ENCODE results near the gene CNIH3.

The CNIH3 gene

GRCh38 chr1:224616756-224617409 is 766 bp downstream of the CNIH3 start:
- no peak for DNase-seq

DNA sequence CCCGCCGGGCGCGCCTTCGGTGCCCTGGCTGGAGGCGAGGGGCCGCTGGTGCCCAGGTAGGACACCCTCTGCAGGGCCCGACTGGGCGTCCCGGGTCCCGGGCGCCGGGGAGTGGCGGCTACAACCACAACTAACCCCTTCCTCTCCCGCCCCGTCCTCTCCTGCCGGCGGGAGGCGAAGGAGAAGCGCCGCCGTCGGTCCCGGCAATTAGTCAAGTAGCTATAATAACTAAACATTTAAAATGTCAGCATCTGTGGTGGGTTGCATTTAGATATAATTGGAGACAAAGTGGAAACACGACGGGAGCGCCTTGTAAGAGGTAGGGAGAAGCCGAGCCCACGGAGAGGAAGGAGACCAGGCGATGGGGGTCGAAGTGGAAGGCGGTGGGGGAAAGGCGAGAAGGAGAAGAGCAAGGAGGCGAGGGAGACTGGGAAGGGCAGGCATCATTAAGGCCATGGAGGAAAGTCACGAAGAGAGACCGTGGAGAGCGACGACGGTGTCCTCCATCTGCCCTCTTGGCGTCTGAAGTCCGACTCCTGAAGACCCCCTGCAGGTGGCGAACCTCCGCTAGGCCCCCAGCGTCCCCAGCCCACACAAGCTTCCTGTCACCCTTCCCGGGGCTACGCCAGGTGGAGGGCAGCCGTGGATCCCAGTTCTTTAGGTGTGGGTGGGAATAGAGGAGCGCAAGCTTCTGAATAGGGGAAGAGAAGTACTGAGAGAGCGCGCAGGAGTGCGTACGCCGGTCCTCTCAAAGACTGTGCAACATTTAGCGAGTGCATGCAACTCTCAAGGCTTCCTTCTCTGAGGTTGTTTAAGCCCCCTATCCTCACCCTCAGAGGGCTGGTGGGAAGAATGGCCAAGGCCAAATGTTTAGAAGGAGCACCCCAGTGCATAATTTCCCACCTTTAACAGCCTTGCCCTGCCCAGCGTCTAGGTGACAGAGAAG is 1.6 kb downstream of the CNIH3 start:
- DNase-seq: no peak

DNA sequence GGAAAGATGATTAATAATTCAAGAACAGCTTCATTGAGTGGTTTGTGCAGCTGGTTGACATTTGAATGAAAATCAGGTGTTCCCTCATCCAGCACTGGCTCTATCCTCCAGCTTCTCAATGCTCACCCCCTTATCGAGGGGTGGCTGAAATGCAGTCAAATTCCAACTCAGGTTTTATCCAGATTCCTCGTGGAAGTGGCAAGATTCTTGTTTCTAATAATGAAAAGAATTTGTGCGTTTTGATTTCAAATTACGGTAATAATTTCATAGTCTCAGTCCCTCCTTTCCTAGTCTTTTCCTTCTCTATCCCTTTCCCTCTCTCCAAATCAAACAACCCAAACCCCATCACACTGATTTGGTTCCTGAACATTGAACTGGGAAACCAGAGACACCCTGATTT is 3.1 kb downstream of the CNIH3 start:
- no peak for DNase-seq

- DNase-seq: no peak
Observed at GRCh38 chr1:224620105-224620504, 4.0 kb downstream of the CNIH3 start.

GRCh38 chr1:224621813-224622682 is 5.9 kb downstream of the CNIH3 start:
- DNase-seq: no peak

- DNase-seq: no peak
Observed at GRCh38 chr1:224622831-224623230, 6.7 kb downstream of the CNIH3 start.

GRCh38 chr1:224623310-224623714 is 7.2 kb downstream of the CNIH3 start:
- DNase-seq: peak; percentile 10

DNA sequence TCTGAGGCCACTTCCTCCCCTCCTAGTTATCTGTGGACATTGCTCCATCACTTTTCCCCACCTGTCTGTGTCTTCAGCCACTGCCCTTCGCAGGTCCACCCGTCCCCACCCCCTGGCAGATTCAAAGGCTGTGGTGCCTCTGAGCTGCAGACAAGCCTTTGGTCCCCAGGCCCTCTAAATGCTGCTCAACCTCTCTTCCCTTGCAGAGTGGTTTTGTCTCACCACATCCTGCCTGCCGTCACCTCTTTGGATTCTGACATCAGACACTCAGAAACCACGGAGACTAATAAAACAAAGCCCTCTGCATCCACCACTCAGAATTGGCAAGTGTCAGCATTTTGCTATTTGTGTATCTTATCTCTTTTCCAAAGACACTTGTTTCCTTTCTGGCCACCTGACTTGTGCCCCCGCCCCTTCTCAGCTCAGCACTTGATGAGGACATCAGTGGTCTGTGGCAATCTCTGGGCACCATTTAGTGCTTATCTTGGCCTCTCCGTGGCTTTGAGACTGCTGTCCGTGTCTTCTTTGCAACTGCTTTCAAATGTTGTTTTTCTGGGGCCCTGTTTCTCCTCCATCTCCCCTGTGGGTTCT is 7.7 kb downstream of the CNIH3 start:
- DNase-seq: peak; percentile 68

GRCh38 chr1:224624432-224624831 is 8.3 kb downstream of the CNIH3 start:
- no peak for DNase-seq

GRCh38 chr1:224626042-224626441 is 9.9 kb downstream of the CNIH3 start:
- DNase-seq: no peak

DNA sequence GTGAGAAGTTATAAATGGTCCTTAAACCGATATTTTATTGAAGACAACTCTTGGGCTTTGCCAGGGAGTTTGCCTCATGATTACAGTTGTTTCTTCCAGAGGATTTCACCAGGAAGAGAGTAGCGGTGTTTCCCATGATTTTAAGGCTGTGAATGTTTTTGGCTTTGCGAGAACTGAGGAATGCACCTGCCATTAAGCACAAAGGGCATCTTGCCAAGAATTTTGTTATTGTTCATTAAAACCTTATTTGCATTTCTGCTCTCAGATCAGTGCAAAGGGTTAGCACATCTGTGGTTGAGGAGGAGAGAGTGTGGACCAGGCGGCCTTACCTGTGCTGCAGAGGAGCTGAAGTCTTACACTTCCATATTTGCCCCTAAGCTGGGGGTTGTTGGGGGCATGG is 13.8 kb downstream of the CNIH3 start:
- no peak for DNase-seq

- no peak for DNase-seq
Observed at GRCh38 chr1:224631462-224632115, 15.5 kb downstream of the CNIH3 start.

DNA sequence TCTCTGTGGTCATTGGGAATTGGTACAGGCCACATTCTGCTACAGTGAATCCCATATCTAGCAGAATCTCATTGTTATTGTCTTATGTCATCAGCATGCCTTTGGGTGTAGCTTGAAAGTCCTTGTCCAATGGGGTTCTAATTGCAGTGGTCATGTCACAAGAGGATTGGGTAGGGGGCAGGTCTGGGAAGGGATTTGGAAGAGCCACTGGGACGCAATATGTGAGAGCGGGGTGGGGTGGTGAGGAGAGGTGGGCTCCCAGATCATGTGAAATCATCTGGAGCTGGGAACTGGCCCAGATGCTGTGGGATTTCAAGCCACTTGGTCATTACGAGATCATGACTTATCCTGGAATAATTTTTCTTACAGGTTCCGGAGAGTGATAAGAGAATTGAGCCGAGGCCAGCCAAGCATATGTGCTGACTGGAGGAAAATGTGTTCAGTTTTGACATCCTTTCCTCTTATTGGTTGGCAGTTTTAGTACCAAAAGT is 16.3 kb downstream of the CNIH3 start:
- DNase-seq: no peak

DNA sequence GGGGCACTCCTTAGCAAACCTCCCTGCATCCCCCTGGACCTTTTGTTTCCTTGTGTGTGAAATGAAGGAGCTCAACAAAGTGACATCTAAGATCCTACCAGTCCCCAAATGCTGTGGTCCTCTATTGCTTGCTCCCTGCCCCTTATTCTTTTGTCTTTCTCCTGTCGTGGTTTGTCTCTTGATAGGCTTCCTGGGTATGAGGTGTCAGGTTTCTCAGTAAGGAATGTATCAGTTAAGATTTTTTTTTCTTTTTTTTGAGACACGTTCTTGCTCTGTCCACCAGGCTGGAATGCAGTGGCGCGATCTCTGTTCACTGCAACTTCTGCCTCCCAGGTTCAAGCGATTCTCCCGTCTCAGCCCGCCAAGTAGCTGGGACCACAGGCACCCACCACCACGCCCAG is 16.8 kb downstream of the CNIH3 start:
- DNase-seq: no peak

DNA sequence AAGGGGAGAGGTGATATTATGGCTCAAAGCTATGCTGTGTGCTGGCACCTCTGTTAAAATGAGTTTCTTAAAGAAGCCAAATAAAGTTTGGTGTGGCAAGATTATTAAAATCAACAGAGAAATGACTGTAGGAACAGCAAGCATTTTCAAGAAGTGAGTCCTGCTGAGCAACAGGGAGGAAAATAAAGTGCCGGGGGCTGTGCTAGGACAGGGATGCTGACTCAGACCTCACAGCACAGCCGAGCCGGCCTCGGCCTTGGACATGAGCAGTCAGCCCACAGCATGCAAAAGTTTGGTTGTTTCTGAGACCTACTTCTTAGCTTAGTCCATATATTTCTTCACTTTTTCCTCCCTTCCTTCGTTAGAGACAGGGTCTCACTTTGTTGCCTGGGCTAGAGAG is 19.2 kb downstream of the CNIH3 start:
- DNase-seq: no peak

- DNase-seq: no peak
Observed at GRCh38 chr1:224637515-224637914, 21.4 kb downstream of the CNIH3 start.

GRCh38 chr1:224637936-224638335 is 21.8 kb downstream of the CNIH3 start:
- no peak for DNase-seq

GRCh38 chr1:224639426-224639975 is 23.4 kb downstream of the CNIH3 start:
- no peak for DNase-seq

DNA sequence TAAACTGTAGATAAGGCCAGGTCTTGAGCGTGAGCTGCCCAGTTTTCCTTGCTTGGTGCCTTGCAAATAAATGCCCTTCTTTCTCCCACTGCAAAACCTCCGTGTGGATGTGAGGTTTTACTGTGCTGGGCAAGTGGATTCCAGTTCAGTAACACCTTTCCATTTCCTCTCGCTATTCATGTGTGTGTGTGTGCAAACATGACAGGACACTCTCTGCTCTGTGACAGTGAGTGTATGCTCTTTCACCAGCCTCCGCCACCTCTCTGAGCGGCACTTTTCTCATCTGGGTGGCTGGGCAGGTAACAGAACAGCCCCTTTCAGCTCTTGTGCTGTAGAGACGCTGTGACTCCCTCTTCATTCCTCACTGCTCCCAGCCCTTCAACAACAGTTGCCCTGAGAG is 23.9 kb downstream of the CNIH3 start:
- DNase-seq: no peak

GRCh38 chr1:224640587-224640986 is 24.5 kb downstream of the CNIH3 start:
- no peak for DNase-seq

- no peak for DNase-seq
Observed at GRCh38 chr1:224641030-224641429, 24.9 kb downstream of the CNIH3 start.

- no peak for DNase-seq
Observed at GRCh38 chr1:224643653-224644052, 27.5 kb downstream of the CNIH3 start.
